ENCODE data around the gene SNAP25.

DNA sequence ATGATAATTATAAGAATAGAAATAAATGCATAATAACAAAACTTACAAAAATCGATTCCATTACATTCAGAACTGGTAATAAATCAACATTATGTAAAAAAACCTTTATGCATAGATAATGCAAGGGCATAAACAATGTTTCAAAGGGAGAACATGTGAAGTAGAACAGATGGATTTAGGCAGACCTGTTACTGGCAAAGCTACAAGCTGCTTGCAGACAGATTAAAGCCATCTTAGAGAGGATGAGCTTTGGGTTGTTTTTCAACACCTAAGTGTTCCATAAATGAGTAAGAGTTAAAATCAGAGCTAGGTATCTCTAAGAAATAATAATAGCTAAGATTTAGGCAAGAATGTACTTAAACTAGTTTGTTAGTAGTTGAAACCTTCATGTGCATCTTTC lies 37.2 kb downstream of the SNAP25 start:
- TF ChIP-seq, protein P1, sequence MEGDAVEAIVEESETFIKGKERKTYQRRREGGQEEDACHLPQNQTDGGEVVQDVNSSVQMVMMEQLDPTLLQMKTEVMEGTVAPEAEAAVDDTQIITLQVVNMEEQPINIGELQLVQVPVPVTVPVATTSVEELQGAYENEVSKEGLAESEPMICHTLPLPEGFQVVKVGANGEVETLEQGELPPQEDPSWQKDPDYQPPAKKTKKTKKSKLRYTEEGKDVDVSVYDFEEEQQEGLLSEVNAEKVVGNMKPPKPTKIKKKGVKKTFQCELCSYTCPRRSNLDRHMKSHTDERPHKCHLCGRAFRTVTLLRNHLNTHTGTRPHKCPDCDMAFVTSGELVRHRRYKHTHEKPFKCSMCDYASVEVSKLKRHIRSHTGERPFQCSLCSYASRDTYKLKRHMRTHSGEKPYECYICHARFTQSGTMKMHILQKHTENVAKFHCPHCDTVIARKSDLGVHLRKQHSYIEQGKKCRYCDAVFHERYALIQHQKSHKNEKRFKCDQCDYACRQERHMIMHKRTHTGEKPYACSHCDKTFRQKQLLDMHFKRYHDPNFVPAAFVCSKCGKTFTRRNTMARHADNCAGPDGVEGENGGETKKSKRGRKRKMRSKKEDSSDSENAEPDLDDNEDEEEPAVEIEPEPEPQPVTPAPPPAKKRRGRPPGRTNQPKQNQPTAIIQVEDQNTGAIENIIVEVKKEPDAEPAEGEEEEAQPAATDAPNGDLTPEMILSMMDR (IDR thresholded peaks at IDR 0.05), result no peak
- TF ChIP-seq POLR2A (IDR thresholded peaks at IDR 0.05), result no peak

All from vagina (tissue), 2 donors.